Tibial artery (tissue), 4 donors: ENCODE data around the gene TMEM132C.

Experiments used
- DNase-seq, 2 donors: peaks; one replicate each; pipeline ENCODE4 v3.0.0-alpha.2; 2019
- H3K27ac ChIP-seq, 2 donors: fragments of 200-600 bp; sonication (generic) in 1 of 2; 1 replicate in 1 of 2; 2 replicates in 1 of 2; pipeline ENCODE4 v1.5.1; 2018 to 2019; ENCODE audit warnings: mild to moderate bottlenecking in 1 of 2
- H3K27me3 ChIP-seq, 2 donors: fragments of 200-600 bp; sonication (generic) in 1 of 2; one replicate each; pipeline versions ENCODE4 v1.5.1 to v1.6.0; 2016 to 2019
- H3K36me3 ChIP-seq, 3 donors: fragments of 200-600 bp; sonication (generic) in 2 of 3; one replicate each; pipeline ENCODE4 v1.5.1; 2016 to 2019; ENCODE audit warnings: mild to moderate bottlenecking in 2 of 3
- H3K4me1 ChIP-seq, 4 donors: fragments of 200-600 bp; sonication (generic) in 2 of 4; 1 replicate in 3 of 4; 2 replicates in 1 of 4; pipeline ENCODE4 v1.5.1; 2016 to 2019
- H3K4me3 ChIP-seq, 2 donors: fragments of 200-600 bp; sonication (generic) in 1 of 2; 1 replicate in 1 of 2; 2 replicates in 1 of 2; pipeline ENCODE4 v1.5.1; 2018 to 2019; ENCODE audit warnings: mild to moderate bottlenecking in 2 of 2
- H3K9me3 ChIP-seq, 3 donors: fragments of 200-600 bp; sonication (generic) in 1 of 3; one replicate each; pipeline ENCODE4 v1.5.1; 2016 to 2019
- CTCF ChIP-seq, 2 experiments: fragments of 200-600 bp in 1 of 2; fragments of 450-650 bp in 1 of 2; IDR thresholded peaks; one replicate each; pipeline ENCODE4 v1.5.1; 2017 to 2019; ENCODE audit warnings: antibody characterized with exemption in 2 of 2, mild to moderate bottlenecking in 1 of 2, moderate library complexity in 1 of 2
- intact Hi-C: fragments of 100-400 bp; cut with DNase I; formaldehyde crosslinking; loops from one replicate; pipeline ENCODE4 v1.15.0; 2023; ENCODE audit warnings: low total_unique reads

TMEM132C gene

GRCh38 chr12:128581321-128581761, 314.4 kb downstream of the TMEM132C start:
- no peak for DNase-seq
- Histone ChIP-seq H3K36me3 (no peaks in the 10 kb centered on the region), H3K27me3 (no peaks in the 10 kb centered on the region), H3K4me3 (no peak overlapping the region), H3K4me1 (no peaks in the 10 kb centered on the region), H3K27ac (no peak overlapping the region), H3K9me3 (no peaks in the 10 kb centered on the region)
- no peak for TF ChIP-seq CTCF (IDR thresholded peaks at IDR 0.05)
- intact Hi-C loops, result no loop called here

- TF ChIP-seq CTCF (IDR thresholded peaks at IDR 0.05), result no peak
- Histone ChIP-seq H3K4me3 (no peak overlapping the region), H3K27ac (no peak overlapping the region), H3K4me1 (no peaks in the 10 kb centered on the region), H3K27me3 (no peaks in the 10 kb centered on the region), H3K9me3 (no peaks in the 10 kb centered on the region), H3K36me3 (no peaks in the 10 kb centered on the region)
- intact Hi-C loops, result no loop called here
- DNase-seq, result no peak
These were observed 316.5 kb downstream of the TMEM132C start for GRCh38 chr12:128583453-128583852.

GRCh38 chr12:128586451-128587029, 319.6 kb downstream of the TMEM132C start:
- Histone ChIP-seq H3K4me3 (no peak overlapping the region), H3K36me3 (no peaks in the 10 kb centered on the region), H3K27ac (no peak overlapping the region), H3K4me1 (no peaks in the 10 kb centered on the region), H3K27me3 (no peaks in the 10 kb centered on the region), H3K9me3 (no peaks in the 10 kb centered on the region)
- DNase-seq, result peak in 1 of 2 donors; percentile 13
- TF ChIP-seq CTCF (IDR thresholded peaks at IDR 0.05), result no peak
- intact Hi-C loops, result no loop called here

- H3K36me3 ChIP-seq, result no peaks in the 10 kb centered on the region
- no peak overlapping the region for H3K27ac ChIP-seq
- H3K9me3 ChIP-seq, result no peaks in the 10 kb centered on the region
- no peak for TF ChIP-seq CTCF (IDR thresholded peaks at IDR 0.05)
- DNase-seq, result no peak
- intact Hi-C loops, result no loop called here
- no peaks in the 10 kb centered on the region for H3K4me1 ChIP-seq
- no peaks in the 10 kb centered on the region for H3K27me3 ChIP-seq
- no peak overlapping the region for H3K4me3 ChIP-seq
These were observed 320.9 kb downstream of the TMEM132C start for GRCh38 chr12:128587918-128588317.

- no peak for TF ChIP-seq CTCF (IDR thresholded peaks at IDR 0.05)
- H3K27ac ChIP-seq, result no peak overlapping the region
- no peaks in the 10 kb centered on the region for H3K36me3 ChIP-seq
- H3K4me1 ChIP-seq, result no peaks in the 10 kb centered on the region
- H3K27me3 ChIP-seq, result peaks cover 0 to 5% of the 10 kb centered on the region in 2 donors
- no peak for DNase-seq
- H3K9me3 ChIP-seq, result no peaks in the 10 kb centered on the region
- intact Hi-C loops, result no loop called here
- H3K4me3 ChIP-seq, result no peak overlapping the region
These were observed 325.3 kb downstream of the TMEM132C start for GRCh38 chr12:128592220-128592744.
